HG03135 (cell line): ENCODE measurements around the gene CCL3.
"Not testable (repeated sequence)": the region's sequence is repeated elsewhere in the genome, so short reads cannot be mapped to it uniquely, and the experiment has no call there.

Source experiments
- ATAC-seq: cut with Tn5 transposase; IDR thresholded peaks from one replicate; pipeline ENCODE4 v1.9.1; 2021; ENCODE audit warnings: mild to moderate bottlenecking, moderate library complexity; ENCODE audit not compliant: unreplicated experiment

The CCL3 gene

DNA sequence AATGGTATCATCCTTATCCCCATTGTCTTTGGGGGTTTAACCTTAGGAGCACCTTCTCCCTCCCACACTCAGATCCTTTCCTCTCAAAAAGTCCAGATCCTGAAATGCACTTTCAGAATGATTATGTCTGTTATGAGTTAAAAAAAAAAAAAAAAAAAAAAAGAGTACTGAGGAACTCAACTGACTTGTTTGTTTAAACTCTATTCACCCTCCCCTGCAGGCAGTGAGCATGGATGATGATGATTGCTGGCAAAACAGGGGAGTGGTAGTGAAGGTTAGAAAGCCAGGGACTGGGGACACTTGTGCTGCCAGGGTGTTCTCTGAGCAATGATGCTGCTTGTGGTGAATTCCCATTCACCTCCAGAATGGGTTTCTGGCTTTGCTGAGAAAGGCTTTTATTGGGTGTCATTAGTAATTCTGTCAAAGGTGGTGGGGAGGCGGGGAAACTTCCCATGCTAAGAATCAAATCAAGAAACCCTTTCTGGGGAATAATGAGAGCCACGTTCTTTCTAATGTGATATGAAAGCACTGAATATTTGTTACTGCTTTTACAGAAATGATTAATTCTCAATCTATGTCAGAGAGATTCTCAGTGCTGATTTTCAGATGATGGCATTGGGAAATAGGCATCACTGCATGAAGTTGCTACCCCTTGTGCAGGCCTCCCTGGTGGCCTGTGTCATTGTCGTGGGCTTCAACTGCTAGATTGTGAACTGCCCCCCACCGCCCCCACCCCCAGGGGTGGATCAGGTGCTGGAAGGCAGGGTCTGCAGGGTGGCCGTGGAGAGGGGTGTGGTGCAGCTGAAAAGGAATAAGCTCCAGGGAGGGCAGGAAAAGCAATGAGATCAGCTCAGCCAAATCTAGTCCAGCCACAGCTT lies 27.8 kb upstream of the CCL3 start:
- ATAC-seq: no peak

DNA sequence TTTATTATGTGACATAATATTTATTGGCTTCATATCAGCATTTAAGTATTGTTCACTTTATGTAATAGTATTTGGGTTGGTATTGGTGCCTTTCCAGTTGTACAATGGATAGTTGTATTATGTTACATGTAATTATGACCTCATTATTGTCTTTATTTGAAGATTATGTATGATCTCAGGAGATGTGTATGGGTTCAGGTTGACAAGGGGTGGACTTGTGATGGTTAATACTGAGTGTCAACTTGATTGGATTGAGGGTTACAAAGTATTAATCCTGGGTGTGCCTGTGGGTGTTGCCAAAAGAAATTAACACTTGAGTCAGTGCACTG lies 25.7 kb upstream of the CCL3 start:
- not testable (repeated sequence) for ATAC-seq

DNA sequence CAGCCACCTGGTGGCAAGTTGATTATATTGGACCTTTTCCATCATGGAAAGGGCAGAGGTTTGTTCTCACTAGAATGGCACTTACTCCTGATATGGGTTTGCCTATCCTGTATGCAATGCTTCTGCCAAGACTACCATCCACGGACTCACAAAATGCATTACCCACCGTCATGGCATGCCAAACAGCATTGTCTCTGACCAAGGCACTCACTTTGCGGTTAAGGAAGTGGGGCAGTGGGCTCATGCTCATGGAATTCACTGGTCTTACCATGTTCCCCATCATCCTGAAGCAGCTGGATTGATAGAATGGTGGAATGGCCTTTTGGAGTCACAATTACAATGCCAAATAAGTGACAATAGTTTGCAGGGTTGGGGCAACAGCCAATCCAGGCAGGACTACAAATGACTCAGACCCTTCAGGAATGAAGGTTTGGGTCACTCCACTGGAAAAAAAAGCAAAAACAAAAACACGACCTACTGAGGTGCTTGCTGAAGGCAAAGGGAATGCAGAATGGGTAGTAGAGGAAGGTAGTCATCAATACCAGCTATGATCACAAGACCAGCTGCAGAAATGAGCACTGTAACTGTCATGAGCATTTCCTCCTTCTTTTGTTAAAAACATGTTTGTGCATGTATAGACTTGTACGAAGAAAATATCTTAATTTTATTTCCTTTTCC lies 25.2 kb upstream of the CCL3 start:
- not testable (repeated sequence) for ATAC-seq

DNA sequence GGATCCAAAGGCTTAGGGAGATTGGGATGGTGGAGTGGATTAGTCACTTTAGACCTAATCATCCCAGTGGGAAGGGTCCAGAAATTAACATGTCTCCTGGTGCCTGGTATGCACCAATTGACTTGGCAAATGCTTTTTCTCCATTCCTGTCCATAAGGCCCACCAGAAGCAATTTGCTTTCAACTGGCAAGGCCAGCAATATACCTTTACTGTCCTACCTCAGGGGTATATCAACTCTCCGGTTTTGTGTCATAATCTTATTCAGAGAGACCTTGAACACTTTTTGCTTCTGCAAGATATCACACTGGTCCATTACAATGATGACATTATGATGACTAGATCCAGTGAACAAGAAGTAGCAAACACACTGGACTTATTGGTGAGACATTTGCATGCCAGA lies 23.2 kb upstream of the CCL3 start:
- ATAC-seq: not testable (repeated sequence)

DNA sequence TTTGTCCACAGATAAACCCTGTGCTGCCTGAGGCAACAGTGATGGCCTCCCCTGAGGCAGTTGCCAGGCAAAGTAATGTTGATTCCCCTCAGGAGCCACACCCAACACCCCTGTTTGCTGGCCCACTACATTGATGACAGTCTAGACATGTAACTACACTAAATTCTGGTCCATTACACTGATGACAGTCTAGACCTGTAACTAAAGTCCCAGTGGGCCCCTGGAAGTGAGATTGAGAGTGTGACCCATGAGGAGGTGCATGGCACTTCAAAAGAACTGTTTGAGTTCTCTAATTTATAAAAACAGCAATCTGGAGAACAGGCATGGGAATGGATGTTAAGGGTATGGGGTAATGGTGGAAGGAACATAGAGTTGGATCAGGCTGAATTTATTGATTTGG lies 22.6 kb upstream of the CCL3 start:
- no peak for ATAC-seq

DNA sequence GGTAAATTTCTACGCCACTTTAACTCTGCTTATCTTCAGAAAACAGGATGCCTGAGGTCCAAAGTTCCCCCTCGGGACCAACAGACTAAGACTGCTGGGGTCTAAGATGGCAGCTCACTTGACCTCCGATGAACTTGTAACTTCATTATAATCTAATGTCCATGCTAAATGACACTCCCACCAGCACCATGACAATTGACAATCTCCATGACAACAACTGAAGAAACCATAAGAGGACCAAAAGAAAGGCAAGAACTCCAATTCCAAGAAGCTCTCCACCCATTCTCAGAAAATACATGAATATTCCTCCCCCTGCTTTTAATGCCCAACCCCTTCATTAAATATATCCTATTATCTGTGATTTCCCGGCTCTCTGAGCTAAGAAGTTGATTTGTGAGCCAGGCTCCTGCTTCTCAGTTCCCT lies 21.1 kb upstream of the CCL3 start:
- ATAC-seq: no peak

DNA sequence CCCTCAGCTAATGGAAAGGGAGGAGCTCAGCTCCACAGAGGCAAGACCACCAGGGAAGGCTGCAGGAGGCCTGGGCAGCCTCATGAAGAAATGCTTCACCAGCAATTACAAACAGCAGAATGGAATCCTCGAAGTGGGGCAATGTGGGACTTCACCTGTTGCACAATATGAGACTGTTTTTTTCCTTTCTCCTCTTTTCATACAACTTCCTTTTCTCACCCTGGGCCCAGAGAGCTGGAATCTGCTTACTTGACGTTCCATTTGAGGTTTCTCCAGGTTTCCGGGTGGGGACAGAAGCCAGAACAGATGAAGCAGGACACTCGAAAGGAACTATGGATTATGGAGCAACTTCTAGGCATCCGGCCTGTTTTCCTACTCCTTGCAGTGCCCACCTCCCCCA lies 18.3 kb upstream of the CCL3 start:
- ATAC-seq: not testable (repeated sequence)

DNA sequence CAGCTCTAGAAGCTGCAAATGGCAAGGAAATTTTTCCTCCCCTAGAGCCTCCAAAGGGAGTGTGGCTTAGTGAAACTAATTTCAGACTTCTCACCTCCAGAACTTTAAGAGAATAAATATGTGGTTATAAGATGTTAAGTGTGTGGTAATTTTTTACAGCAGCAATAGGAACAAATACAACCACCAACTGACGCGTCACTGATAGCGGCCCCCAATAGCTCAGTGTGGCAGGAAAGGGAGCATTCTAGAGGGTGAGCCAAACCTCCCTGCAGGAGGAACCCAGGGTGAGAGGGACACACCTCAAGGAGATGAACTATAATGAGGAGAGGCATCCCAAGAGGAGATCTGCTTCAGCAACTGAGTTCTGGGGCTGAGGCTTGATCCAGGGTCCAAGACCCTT lies 17.7 kb upstream of the CCL3 start:
- no peak for ATAC-seq

DNA sequence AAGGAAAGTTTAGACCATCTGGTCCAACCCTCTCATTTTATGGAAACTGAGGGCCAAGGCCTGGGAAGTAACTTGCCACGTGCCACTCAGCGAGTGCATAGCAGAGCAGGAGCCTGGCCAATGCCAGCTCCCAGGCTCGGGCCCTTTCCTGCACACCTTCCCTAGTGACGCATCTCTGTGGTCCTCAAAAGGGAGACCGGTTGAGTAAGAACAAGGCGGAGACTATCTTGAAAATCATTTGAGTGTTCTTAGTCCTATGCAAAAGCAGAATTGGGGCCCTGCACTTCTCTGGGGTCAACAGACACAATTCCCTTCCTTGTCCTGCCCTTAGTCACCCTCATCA lies 16.5 kb upstream of the CCL3 start:
- ATAC-seq: no peak

DNA sequence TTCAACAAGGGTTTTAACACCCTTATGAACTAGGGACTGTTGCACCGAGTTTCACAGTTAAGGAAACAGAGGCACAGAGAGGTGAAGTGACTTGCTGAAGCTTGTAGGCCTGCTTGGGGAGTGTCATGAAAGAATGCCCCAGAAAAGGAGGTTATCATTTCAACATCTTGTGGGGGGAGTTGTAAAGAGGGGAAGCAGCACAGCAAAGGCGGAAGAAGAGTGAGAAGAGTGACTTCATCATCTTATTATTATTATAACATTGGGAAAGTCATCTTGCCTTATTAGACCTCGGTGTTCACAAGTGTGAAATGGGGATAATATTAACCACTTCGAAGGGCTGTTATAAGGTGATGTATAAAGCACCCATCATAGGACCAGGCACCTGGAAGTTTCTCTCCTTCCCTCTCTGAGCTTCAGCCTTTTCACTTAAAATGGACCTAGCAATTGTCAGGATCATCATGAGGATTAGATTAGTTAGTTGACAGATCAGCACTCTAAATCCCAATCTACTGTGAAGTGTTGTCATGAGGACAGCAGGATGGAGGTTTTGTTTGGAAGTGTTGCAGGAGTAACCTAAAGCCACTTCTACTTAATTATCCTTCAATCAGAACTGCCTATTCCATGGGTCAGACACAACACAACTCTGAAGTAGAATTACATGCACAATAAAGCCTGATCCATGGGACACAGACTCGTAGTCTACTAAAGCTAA lies 16.0 kb upstream of the CCL3 start:
- no peak for ATAC-seq

DNA sequence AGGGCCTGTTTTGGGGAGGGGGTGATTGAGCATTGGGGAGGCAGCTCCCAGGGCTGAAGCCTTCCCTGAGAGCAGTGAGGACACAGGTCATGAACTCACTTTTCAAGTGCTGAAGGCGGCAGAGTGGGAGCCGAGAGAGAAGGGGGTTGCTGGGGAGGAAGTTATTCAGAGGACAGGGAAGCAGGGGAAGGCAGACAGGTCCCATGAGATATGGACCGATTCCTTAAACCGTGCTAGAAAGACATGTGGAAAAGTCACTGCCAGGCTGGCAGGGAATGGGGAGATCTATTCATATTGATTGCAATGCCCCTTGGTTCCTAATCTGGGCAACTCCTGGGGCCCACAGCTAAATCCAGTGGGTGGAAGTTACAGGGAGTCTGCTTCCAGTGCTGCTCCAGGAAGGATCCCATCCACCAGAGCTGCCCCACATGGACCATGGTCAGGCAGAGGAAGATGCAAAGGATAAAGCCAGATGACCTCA lies 14.8 kb upstream of the CCL3 start:
- ATAC-seq: no peak

DNA sequence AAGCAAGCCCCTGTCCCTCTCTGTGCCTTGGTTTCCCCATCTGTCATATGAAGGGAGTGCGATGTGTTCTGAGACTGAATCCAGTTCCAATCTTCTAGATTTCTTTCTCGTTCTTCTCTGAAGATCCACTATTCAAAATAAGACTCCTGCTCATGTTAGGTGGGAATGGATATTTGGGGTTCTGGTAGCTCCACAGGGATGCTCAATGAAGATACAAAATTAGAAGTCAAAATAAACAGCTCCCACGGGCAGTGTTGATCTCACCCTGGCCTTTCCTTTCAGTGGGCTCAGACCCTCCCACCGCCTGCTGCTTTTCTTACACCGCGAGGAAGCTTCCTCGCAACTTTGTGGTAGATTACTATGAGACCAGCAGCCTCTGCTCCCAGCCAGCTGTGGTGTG lies 14.3 kb upstream of the CCL3 start:
- not testable (repeated sequence) for ATAC-seq

DNA sequence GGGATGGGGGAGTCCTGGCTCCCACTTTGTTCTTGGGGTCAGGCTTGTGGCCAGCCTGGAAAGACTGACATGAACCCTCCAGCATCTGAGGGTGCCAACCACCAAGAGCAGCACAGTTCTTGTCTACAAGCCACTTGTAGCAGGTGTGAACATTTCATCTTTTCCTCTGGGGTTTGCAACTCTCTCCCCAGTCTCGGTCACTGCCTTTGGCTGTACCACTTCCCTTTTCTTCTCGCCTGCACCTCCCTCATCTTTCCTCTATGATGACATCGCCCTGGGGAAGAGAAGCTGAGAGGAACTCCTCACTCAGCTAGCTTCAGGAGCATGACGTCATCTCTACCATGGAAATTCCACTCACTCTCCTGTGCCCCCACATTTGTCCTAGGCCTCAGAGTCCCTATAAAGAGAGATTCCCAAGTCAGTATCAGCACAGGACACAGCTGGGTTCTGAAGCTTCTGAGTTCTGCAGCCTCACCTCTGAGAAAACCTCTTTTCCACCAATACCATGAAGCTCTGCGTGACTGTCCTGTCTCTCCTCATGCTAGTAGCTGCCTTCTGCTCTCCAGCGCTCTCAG lies 13.5 kb upstream of the CCL3 start, which contains the start of gene CCL4:
Gene CCL4, plus strand, starts transcription at position 427 of the 575 bp plus-strand sequence. Its CDS starts 79 bp downstream, at position 506.
- ATAC-seq: peak; percentile 59

DNA sequence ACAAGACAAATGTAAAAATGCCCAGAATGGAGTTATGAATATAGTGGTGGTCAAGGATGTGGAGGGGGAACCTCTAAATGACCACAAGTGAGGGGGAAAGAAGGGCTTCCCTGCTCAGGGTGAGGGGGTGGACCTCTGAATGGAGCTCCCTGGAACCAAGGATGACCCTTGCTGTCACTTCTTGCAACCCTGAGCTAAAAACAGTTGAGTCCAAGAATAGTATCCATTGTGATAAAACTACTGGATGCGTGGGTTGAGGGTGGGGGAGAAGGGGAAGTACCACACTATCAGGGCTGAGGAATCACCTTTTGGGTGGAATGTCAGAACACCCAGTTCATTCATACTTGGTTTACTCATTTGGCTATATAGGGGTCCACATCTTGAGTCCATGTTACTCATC lies 9.1 kb upstream of the CCL3 start:
- ATAC-seq: not testable (repeated sequence)

DNA sequence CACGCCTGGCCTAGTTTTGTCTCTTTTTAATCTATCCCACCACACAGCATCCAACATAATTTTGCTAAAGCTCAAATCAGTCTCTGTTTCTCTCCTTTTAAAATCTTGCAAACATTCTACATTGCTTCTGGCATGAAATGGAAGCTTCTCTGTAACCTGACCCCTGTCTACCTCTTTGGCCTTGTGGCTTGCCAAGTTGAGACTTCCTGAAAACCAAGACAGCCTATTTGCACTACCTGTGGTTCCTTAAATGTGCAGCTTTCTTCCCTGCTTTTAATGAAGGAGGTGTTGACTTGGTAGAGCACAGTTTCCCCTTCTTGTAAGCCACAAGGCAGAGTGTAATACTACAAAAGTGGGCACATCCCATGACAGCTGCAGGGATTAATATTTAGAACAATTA lies 6.0 kb upstream of the CCL3 start:
- no peak for ATAC-seq

DNA sequence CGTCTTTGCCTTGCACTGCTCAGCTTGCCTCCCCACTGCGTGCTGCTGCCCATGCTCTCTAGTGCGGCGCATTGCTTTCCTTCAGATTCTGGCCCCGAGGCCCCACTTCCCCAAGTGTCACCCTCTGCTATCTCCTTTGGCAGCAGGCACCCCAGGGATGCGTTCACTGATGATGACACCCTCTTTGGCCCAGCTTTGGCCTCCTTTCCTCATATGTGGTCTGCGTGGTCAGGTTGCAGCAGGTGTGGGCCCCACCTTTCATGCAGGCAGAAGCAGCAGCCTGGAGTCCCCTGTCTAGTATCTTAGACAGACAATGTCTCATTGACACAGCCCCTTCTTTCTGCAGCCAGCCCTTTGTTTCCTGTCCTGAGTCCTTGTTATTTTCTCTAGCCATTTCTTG lies 4.8 kb upstream of the CCL3 start:
- ATAC-seq: no peak

DNA sequence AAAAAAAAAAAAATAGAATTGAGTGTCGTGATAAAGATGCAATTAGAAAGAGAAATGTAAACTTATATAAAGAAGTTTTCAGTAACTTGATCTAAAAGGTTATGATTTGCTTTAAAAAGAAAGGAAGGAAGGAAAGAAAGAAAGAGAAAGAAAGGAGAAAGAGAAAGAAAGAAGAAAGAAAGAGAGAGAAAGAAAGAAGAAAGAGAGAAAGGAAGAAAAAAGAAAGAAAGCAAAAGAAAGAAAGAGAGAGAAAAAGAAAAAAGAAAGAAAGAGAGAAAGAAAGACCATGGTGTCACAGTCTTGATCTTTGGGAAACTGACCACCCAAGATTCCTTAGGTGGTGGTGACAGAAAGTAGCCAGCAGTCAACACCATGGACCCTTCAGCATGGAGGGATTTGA lies 4.3 kb upstream of the CCL3 start:
- ATAC-seq: no peak

DNA sequence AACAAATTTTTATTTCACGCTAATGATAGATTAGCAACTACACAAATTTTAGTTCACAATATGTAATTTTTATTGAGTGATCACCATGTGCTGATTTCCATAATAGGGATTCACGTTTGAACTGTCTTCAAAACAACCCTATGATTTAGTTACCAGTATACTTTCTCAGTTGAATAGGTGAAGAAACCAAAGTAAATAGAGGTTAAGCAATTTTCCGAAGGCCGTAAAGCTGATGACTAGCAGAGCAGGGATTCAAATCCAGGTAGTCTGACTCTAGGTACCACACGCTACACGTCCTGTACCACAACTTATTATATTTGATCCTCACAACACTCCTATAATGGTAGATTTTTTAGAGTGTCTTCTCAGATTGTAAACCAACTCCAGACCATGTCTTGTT lies 2.8 kb upstream of the CCL3 start:
- not testable (repeated sequence) for ATAC-seq

DNA sequence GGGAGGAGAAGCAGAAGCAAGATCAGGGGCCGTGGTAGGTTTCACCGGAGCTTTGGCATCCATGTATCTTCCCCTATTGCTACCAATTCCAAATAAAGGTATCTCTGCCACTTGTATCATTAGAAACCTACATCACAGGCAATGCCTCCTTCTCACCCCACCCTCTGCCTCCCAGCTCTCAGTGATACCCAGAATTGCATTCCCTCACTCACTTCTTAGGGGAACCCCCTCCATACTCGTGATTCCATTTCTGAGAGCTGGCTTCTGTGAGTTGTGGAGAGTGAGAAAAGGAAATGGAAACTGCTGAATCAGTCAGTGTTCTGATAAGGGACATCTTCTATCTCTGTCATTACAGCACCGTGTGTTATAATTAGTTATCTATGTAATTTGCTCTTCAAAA lies 2.3 kb upstream of the CCL3 start:
- no peak for ATAC-seq

DNA sequence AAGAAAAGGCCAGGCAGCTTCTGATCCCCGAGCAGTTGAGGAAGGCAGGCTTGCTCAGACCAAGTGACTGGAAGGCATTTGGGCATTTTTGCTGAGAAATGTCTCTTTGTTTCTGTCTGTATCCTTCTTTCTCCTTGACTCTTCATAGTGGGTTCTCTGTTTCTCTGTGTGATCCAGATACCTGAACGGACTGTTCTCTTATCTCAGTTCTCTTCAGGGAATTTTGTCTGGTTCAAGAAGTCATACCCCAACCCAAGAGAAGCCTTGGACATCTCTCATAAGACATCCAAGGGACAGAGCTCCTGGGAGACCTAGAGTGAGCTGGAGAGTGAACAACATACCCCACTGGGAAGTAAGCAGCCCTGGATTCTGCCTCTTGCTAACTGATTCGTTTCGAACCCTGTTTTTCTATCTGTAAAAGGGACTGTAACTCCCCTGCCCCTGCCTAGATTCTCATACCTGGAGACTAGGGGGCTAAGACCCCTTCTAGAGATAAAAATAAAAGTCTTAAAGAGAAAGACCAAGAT lies 541 bp downstream of the CCL3 start:
- ATAC-seq: no peak

DNA sequence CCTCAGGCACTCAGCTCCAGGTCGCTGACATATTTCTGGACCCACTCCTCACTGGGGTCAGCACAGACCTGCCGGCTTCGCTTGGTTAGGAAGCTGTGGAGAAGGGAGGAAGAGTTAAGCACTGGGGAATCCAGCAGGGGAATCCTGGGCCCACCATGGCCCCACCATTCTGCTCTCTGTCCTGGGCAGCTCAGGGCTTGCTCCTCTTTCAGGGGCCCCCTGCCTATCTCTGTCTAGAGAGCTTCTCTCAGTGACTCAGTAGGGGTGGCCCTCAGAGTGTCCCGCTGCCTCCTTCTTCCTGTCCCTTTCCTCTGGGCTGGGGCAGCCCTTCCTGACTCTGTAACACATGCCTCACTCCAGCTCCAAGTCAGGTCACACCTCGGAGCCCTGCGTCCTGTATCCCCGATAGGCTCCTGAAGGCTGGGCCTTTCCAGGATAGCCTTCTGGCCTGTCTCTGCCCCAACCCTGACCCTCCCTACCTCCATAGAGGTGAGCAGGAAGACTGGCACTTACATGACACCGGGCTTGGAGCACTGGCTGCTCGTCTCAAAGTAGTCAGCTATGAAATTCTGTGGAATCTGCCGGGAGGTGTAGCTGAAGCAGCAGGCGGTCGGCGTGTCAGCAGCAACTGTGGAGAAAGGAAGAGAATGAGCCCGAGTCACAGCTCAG lies 1.1 kb downstream of the CCL3 start:
- no peak for ATAC-seq
